GM13977 (cell line): Measurements from ENCODE around the gene NEURL3.
A peak's percentile ranks its signal among the peaks of the same experiment; 100 is the strongest.

Source experiments
- DNase-seq: peaks from one replicate; pipeline ENCODE4 v3.0.0; 2012; ENCODE audit warnings: low spot score
- in situ Hi-C: fragments of 300-500 bp; cut with MboI; formaldehyde crosslinking; loops from one replicate; pipeline ENCODE4 v1.12.0; 2022; ENCODE audit warnings: low sequenced_read_pairs, low pct_unique_long_range_greater_than_20kb, mixed read lengths, inconsistent platforms; ENCODE audit not compliant: unreplicated experiment
- TF ChIP-seq, protein P1 (sequence below): IDR thresholded peaks from 2 replicates; pipeline ENCODE4 v1.5.1; 2012; ENCODE audit warnings: mild to moderate bottlenecking, control low read depth; ENCODE audit not compliant: insufficient read depth; ENCODE audit errors: extremely low read depth, missing control alignments

The NEURL3 gene

GRCh38 chr2:96550787-96551604 lies 45.8 kb upstream of the NEURL3 start:
- in situ Hi-C loops: no loop called here
- no peak for DNase-seq
- TF ChIP-seq, protein P1, sequence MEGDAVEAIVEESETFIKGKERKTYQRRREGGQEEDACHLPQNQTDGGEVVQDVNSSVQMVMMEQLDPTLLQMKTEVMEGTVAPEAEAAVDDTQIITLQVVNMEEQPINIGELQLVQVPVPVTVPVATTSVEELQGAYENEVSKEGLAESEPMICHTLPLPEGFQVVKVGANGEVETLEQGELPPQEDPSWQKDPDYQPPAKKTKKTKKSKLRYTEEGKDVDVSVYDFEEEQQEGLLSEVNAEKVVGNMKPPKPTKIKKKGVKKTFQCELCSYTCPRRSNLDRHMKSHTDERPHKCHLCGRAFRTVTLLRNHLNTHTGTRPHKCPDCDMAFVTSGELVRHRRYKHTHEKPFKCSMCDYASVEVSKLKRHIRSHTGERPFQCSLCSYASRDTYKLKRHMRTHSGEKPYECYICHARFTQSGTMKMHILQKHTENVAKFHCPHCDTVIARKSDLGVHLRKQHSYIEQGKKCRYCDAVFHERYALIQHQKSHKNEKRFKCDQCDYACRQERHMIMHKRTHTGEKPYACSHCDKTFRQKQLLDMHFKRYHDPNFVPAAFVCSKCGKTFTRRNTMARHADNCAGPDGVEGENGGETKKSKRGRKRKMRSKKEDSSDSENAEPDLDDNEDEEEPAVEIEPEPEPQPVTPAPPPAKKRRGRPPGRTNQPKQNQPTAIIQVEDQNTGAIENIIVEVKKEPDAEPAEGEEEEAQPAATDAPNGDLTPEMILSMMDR: no peak

DNA sequence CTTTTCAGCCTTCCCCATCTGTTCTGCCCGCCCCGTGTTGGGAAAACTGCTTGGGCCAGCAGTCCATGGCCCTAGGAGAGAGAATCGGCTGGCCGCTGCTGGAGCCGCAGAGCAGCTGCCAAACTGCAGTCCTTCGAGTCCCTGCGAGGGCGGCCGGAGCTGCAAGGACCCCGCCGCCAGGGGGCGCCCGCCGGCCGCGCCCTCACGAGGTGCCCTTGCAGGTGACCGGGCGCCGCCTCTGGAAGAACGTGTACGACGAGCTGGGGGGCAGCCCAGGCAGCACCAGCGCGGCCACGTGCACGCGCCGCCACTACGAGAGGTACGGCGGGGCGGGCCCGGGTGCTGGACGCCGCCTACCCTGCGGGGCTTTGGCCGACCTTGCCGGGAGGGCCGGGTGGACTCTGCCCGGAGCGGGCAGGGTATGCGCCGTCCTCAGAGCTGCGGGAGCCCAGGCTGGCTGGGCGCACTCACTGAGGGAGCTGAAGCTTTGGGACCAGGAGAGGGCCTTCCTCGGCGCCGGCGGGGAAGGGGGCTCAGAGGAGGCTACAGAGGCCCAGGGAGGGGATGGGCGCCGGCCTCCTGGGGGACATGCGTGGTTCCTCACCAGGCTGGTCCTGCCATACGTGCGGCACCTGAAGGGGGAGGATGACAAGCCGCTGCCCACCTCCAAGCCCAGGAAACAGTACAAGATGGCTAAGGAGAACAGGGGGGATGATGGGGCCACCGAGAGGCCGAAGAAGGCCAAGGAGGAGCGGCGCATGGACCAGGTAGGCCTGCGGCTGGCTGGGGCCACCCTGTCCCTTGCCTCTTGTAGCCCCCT lies 45.0 kb upstream of the NEURL3 start:
- peak; percentile 15 for DNase-seq
- TF ChIP-seq, protein P1: peak; percentile 7
- in situ Hi-C loops: no loop called here

- TF ChIP-seq, protein P1: no peak
- in situ Hi-C loops: no loop called here
These were observed 44.3 kb upstream of the NEURL3 start for GRCh38 chr2:96549466-96549785.

GRCh38 chr2:96548558-96549465 lies 43.7 kb upstream of the NEURL3 start:
- TF ChIP-seq, protein P1: no peak
- in situ Hi-C loops: no loop called here
- no peak for DNase-seq

More at GRCh38 chr2:96549466-96549785, 44.3 kb upstream of the NEURL3 start:
- no peak for DNase-seq

DNA sequence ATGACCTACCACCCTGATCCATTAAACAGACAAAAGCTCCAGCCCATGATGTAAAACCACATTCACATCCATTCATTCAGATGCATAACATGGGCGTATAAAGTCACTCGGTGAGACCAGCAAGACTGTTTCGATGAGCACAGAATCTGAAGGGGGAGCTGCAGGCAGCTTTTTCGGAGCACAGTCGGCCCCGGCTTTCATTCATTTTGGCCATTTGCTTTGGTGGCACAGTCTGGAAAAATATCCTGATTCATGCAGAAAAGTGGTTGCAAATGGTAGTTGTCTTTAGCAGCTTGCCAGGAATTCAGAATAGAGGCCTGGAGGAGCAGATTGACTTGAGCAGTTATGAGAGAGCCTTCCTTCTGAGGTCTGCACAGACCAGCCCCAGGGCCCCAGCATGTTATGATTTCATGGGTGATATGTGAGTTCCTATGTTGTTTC lies 42.6 kb upstream of the NEURL3 start:
- TF ChIP-seq, protein P1: no peak
- in situ Hi-C loops: no loop called here
- no peak for DNase-seq

GRCh38 chr2:96547203-96547641 lies 42.1 kb upstream of the NEURL3 start:
- TF ChIP-seq, protein P1: no peak
- DNase-seq: no peak
- in situ Hi-C loops: no loop called here
